ENCODE data around the gene NRDC.

- no peak for TF ChIP-seq CTCF (IDR thresholded peaks at IDR 0.05)
- TF ChIP-seq EZH2 (IDR thresholded peaks at IDR 0.05): no peak
- TF ChIP-seq EZH2phosphoT487 (IDR thresholded peaks at IDR 0.05): no peak
Observed at GRCh38 chr1:51756290-51756689, 122.2 kb downstream of the NRDC start.
